Neuronal stem cell (in vitro differentiated cells): ENCODE results near the gene TAGLN2.

Experiments used
- DNase-seq: peaks from one replicate; pipeline ENCODE4 v3.0.0-alpha.2; 2013; ENCODE audit warnings: low spot score
- H2AFZ ChIP-seq: one replicate; pipeline ENCODE4 v1.6.1; 2013; ENCODE audit warnings: mild to moderate bottlenecking, low read length, inconsistent platforms
- H2AK5ac ChIP-seq: 2 replicates; pipeline ENCODE4 v1.6.1; 2013; ENCODE audit warnings: low read depth, mild to moderate bottlenecking, inconsistent platforms, low read length, moderate library complexity, mixed read lengths
- H2BK120ac ChIP-seq: 2 replicates; pipeline ENCODE4 v1.6.1; 2013; ENCODE audit warnings: low read depth, mild to moderate bottlenecking, inconsistent platforms, low read length, moderate library complexity, mixed read lengths
- H2BK12ac ChIP-seq: one replicate; pipeline ENCODE4 v1.6.1; 2013; ENCODE audit warnings: low read length, inconsistent platforms
- H2BK15ac ChIP-seq: 2 replicates; pipeline ENCODE4 v1.6.1; 2013; ENCODE audit warnings: mild to moderate bottlenecking, low read length, inconsistent platforms, mixed read lengths
- H2BK5ac ChIP-seq: one replicate; pipeline ENCODE4 v1.6.1; 2013; ENCODE audit warnings: inconsistent platforms, mild to moderate bottlenecking, low read length, moderate library complexity
- H3K14ac ChIP-seq: one replicate; pipeline ENCODE4 v1.6.1; 2013; ENCODE audit warnings: low read length, inconsistent platforms
- H3K18ac ChIP-seq: 2 replicates; pipeline ENCODE4 v1.6.1; 2013; ENCODE audit warnings: low read length, inconsistent platforms
- H3K23ac ChIP-seq: 2 replicates; pipeline ENCODE4 v1.6.1; 2013; ENCODE audit warnings: low read depth, mild to moderate bottlenecking, mixed read lengths, low read length, inconsistent platforms; ENCODE audit not compliant: poor library complexity
- H3K27ac ChIP-seq: replicated peaks from 3 replicates; pipeline ENCODE4 v1.5.1; 2013; ENCODE audit warnings: low read length, inconsistent platforms
- H3K27me3 ChIP-seq, 3 experiments: 2 replicates each; pipeline ENCODE4 v1.6.1; 2013; ENCODE audit warnings: low read length in 3 of 3, mild to moderate bottlenecking in 2 of 3, inconsistent platforms in 1 of 3, low read depth in 1 of 3, mixed read lengths in 1 of 3, moderate library complexity in 1 of 3; ENCODE audit not compliant: control insufficient read depth in 3 of 3, insufficient read depth in 3 of 3
- H3K36me3 ChIP-seq, 2 donors: replicated peaks in 1 of 2; 2 replicates each; pipeline ENCODE4 v1.6.1; 2013; ENCODE audit warnings: low read length in 2 of 2; ENCODE audit not compliant: control insufficient read depth in 2 of 2, insufficient read depth in 2 of 2
- H3K4ac ChIP-seq: 2 replicates; pipeline ENCODE4 v1.6.1; 2013; ENCODE audit warnings: inconsistent platforms, mild to moderate bottlenecking, low read length, moderate library complexity
- H3K4me1 ChIP-seq, 2 donors: 1 replicate in 1 of 2; 2 replicates in 1 of 2; pipeline ENCODE4 v1.6.1; 2013; ENCODE audit warnings: low read length in 2 of 2, low read depth in 1 of 2; ENCODE audit not compliant: control insufficient read depth in 2 of 2, insufficient read depth in 1 of 2
- H3K4me2 ChIP-seq: one replicate; pipeline ENCODE4 v1.6.1; 2013; ENCODE audit warnings: mild to moderate bottlenecking, low read length, inconsistent platforms; ENCODE audit not compliant: insufficient read depth, poor library complexity, severe bottlenecking
- H3K4me3 ChIP-seq, 2 donors: 2 replicates each; pipeline ENCODE4 v1.5.1; 2013; ENCODE audit warnings: low read length in 2 of 2, mild to moderate bottlenecking in 2 of 2, inconsistent platforms in 1 of 2, moderate library complexity in 1 of 2
- H3K79me1 ChIP-seq: one replicate; pipeline ENCODE4 v1.6.1; 2013; ENCODE audit warnings: low read depth, mild to moderate bottlenecking, inconsistent platforms, low read length, moderate library complexity
- H3K9ac ChIP-seq: one replicate; pipeline ENCODE4 v1.6.1; 2013; ENCODE audit warnings: mild to moderate bottlenecking, low read depth, low read length, inconsistent platforms; ENCODE audit not compliant: poor library complexity
- H3K9me3 ChIP-seq, 2 donors: replicated peaks in 1 of 2; 2 replicates each; pipeline versions ENCODE3 to v1.6.1; 2013; ENCODE audit warnings: low read length in 2 of 2, mild to moderate bottlenecking in 2 of 2, inconsistent platforms in 1 of 2, low read depth in 1 of 2, mixed read lengths in 1 of 2, moderate library complexity in 1 of 2; ENCODE audit not compliant: control insufficient read depth in 2 of 2, insufficient read depth in 1 of 2
- H4K8ac ChIP-seq: one replicate; pipeline ENCODE4 v1.6.1; 2013; ENCODE audit warnings: low read depth, mild to moderate bottlenecking, inconsistent platforms, low read length, moderate library complexity
- H4K91ac ChIP-seq: one replicate; pipeline ENCODE4 v1.6.1; 2013; ENCODE audit warnings: low read length, low read depth, mild to moderate bottlenecking, inconsistent platforms; ENCODE audit not compliant: poor library complexity
- WGBS, 2 donors: extraction: QIAGEN DNeasy Blood & Tissue Kit; methylation state at CpG; one replicate each; pipeline ENCODE4 v1.1.7; 2013; ENCODE audit warnings: missing lambda C conversion rate in 2 of 2, mixed read lengths in 1 of 2; ENCODE audit not compliant: insufficient read length in 2 of 2, insufficient replicate concordance in 1 of 2; ENCODE audit errors: extremely low coverage in 2 of 2; 5-methylcytosine and 5-hydroxymethylcytosine counted together

TAGLN2 gene

DNA sequence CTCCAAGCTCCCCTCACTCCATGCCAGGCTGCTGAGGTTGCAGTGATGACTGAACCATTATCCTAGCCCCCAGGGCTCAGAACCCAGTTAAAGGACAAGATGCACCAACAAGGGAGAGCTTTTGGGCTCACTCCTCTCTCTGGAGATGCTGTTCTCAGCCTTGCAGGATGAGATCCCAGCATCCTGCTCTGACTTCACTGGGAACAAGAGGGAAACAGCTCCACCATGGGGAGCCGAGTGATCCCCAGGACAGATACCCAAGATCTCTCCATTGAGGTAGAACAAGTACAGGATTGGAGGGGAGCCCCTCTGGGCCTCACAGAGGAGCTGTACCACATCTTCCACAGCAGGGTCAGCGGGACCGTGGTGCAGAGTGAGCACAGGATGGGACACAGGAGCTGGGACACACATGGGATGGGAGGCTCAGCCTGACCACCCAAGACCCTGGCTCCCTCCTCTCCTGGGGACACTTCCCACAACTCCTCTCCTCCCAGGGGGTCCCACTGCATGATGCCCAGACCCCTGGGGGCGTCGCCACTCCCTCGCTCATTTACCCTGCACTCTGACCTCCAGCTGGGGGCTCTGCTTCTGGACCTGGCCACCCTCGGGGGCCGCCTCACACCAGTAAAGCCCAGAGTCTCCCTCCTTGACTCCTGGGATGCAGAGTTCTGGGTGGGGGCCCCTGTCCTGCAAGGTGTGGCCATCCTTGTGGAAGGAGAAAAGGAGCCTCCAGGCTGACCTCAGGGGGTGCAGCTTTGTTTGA is 47.3 kb upstream of the TAGLN2 start:
- Histone ChIP-seq H4K8ac (no peak overlapping the region), H3K4me3 (no peak overlapping the region), H2BK12ac (no peak overlapping the region), H3K27ac (no peak overlapping the region), H4K91ac (no peak overlapping the region), H3K9ac (no peak overlapping the region), H3K23ac (peak overlapping the region; percentile 28), H2BK120ac (no peak overlapping the region), H2AFZ (no peak overlapping the region), H3K27me3 (peaks cover 0 to 56% (median 0%) of the 10 kb centered on the region in 3 experiments), H3K36me3 (no peaks in the 10 kb centered on the region), H2AK5ac (peak overlapping the region; percentile 19), H3K4ac (no peak overlapping the region), H3K79me1 (no peaks in the 10 kb centered on the region), H3K9me3 (no peaks in the 10 kb centered on the region), H2BK5ac (no peak overlapping the region), H2BK15ac (no peak overlapping the region), H3K4me1 (no peaks in the 10 kb centered on the region), H3K4me2 (no peak overlapping the region), H3K14ac (no peak overlapping the region), H3K18ac (peak overlapping the region; percentile 41)
- WGBS, 2 donors = no CpG with 5 or more reads among the region's 8 CpGs
- DNase-seq = no peak

DNA sequence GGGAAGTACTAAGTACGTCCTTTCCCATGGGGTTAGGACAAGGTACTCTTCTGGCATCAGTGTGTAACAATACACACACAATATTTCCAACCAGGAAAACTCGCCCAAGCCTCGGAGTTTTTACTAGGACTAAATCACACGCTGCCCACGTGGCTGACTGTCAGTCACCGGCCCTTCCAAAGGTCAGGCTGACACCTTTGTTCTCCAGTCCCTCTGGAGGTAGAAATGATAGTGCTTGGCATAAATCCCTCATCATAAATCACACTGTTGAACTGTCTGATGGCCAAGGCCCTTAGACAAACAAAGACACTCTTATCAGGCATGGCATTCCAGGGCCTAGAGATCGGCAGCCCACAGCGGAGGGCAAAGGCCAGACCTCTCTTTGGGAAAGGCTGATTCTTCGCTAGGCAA is 45.6 kb upstream of the TAGLN2 start:
- Histone ChIP-seq H3K4me3 (no peak overlapping the region), H2BK15ac (no peak overlapping the region), H3K4ac (no peak overlapping the region), H2BK12ac (no peak overlapping the region), H2BK120ac (no peak overlapping the region), H4K91ac (no peak overlapping the region), H2AK5ac (no peak overlapping the region), H2AFZ (no peak overlapping the region), H3K14ac (no peak overlapping the region), H3K18ac (no peak overlapping the region), H3K23ac (no peak overlapping the region), H3K4me1 (no peaks in the 10 kb centered on the region), H3K36me3 (no peaks in the 10 kb centered on the region), H3K9ac (no peak overlapping the region), H3K27ac (no peak overlapping the region), H3K4me2 (no peak overlapping the region), H3K9me3 (no peaks in the 10 kb centered on the region), H2BK5ac (no peak overlapping the region), H4K8ac (no peak overlapping the region), H3K79me1 (no peaks in the 10 kb centered on the region), H3K27me3 (peaks cover 0 to 58% (median 0%) of the 10 kb centered on the region in 3 experiments)
- DNase-seq = no peak
- WGBS, 2 donors = no CpG with 5 or more reads among the region's 9 CpGs

DNA sequence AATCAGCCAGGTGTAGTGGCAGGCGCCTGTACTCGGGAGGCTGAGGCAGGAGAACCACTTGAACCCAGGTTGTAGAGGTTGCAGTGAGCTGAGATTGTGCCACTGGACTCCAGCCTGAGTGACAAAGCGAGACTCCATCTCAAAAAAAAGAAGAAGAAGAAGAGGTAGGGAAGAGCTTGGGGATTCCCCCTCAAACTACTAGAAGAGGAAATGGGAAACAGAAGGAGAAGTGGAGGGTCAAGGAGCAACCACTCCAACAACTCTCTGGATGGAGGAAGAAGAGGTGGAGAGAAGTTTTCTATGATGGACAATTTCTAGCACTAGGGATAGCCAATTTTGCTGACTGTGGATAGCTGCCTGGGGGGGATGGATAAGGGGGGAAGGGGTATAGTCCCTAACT is 43.6 kb upstream of the TAGLN2 start:
- H2BK120ac ChIP-seq = no peak overlapping the region
- H3K9me3 ChIP-seq = no peaks in the 10 kb centered on the region
- H3K14ac ChIP-seq = no peak overlapping the region
- H3K4me3 ChIP-seq = no peak overlapping the region
- no peak overlapping the region for H4K8ac ChIP-seq
- H3K23ac ChIP-seq = no peak overlapping the region
- H3K27me3 ChIP-seq = peaks cover 0 to 46% (median 0%) of the 10 kb centered on the region in 3 experiments
- H3K27ac ChIP-seq = no peak overlapping the region
- no peak overlapping the region for H2AFZ ChIP-seq
- no peak overlapping the region for H2BK5ac ChIP-seq
- no peak overlapping the region for H4K91ac ChIP-seq
- no peak overlapping the region for H3K4ac ChIP-seq
- H3K4me1 ChIP-seq = peaks cover 0 to 4% of the 10 kb centered on the region in 2 donors
- H3K18ac ChIP-seq = no peak overlapping the region
- no CpG with 5 or more reads among the region's 3 CpGs for WGBS, 2 donors
- no peak overlapping the region for H2AK5ac ChIP-seq
- DNase-seq = no peak
- H3K9ac ChIP-seq = no peak overlapping the region
- H2BK15ac ChIP-seq = no peak overlapping the region
- no peak overlapping the region for H3K4me2 ChIP-seq
- H2BK12ac ChIP-seq = no peak overlapping the region
- no peaks in the 10 kb centered on the region for H3K36me3 ChIP-seq
- no peaks in the 10 kb centered on the region for H3K79me1 ChIP-seq

DNA sequence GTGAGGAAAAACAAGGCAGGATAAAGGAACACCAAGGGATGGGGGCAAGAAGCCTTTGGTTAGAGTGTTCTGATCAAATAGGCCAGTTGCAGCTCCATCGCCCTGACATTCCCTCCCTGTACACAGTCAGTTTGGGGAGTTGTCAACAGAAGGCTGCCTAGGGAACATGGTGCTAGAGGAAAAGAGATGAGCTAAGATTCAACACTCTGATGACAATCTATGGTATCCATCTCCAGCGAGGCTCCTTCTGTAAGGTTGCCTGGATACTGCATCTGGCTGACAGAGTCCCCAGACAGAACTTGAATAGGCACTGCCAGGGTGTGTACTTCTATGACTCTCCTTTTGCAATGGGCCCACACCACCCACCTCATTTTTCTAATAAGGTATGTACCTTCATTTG is 40.0 kb upstream of the TAGLN2 start:
- no peaks in the 10 kb centered on the region for H3K9me3 ChIP-seq
- no peak overlapping the region for H2AFZ ChIP-seq
- H3K36me3 ChIP-seq = no peaks in the 10 kb centered on the region
- H3K79me1 ChIP-seq = no peaks in the 10 kb centered on the region
- no peak overlapping the region for H3K9ac ChIP-seq
- no peak overlapping the region for H4K91ac ChIP-seq
- no peak overlapping the region for H3K4me3 ChIP-seq
- no peak overlapping the region for H3K18ac ChIP-seq
- H4K8ac ChIP-seq = no peak overlapping the region
- no peak overlapping the region for H3K27ac ChIP-seq
- no peak overlapping the region for H3K4me2 ChIP-seq
- H2AK5ac ChIP-seq = no peak overlapping the region
- H2BK120ac ChIP-seq = no peak overlapping the region
- H3K27me3 ChIP-seq = peaks cover 0 to 28% (median 0%) of the 10 kb centered on the region in 3 experiments
- WGBS, 2 donors = no CpG with 5 or more reads among the region's 2 CpGs
- H3K4ac ChIP-seq = no peak overlapping the region
- peaks cover 0 to 6% of the 10 kb centered on the region in 2 donors for H3K4me1 ChIP-seq
- H2BK15ac ChIP-seq = no peak overlapping the region
- no peak for DNase-seq
- no peak overlapping the region for H3K14ac ChIP-seq
- no peak overlapping the region for H2BK5ac ChIP-seq
- H3K23ac ChIP-seq = no peak overlapping the region
- H2BK12ac ChIP-seq = no peak overlapping the region
